Mucosa of descending colon (tissue), 3 donors: ENCODE data around the gene C1GALT1C1L. TPM values are rescaled to one million over a fixed set of nuclear protein-coding genes. Genes with fewer than 3 reads are reported as not detected.

Experiments used
- ATAC-seq: fragments of 200-7000 bp; cut with Tn5 transposase; one replicate; pipeline ENCODE4 v1.9.1; 2020; ENCODE audit warnings: mild to moderate bottlenecking, moderate library complexity
- DNase-seq, 3 donors: peaks; one replicate each; pipeline ENCODE4 v3.0.0-alpha.2; 2020
- H3K36me3 ChIP-seq: fragments of 200-600 bp; one replicate; pipeline ENCODE4 v1.8.0; 2021; ENCODE audit warnings: low read depth, mild to moderate bottlenecking
- H3K4me1 ChIP-seq: fragments of 200-600 bp; one replicate; pipeline ENCODE4 v1.8.0; 2021; ENCODE audit warnings: low read depth, mild to moderate bottlenecking
- H3K4me3 ChIP-seq: fragments of 200-600 bp; one replicate; pipeline ENCODE4 v1.8.0; 2021; ENCODE audit warnings: mild to moderate bottlenecking
- H3K9me3 ChIP-seq: fragments of 200-600 bp; one replicate; pipeline ENCODE4 v1.8.0; 2021; ENCODE audit warnings: mild to moderate bottlenecking
- intact Hi-C, 2 donors: fragments of 100-400 bp; cut with DNase I in 1 of 2; cut with micrococcal nuclease in 1 of 2; formaldehyde crosslinking; loops; one replicate each; pipeline versions ENCODE4 v1.11.0 to v1.11.1; 2022; cut with DNase I, micrococcal nuclease
- total RNA-seq, 3 donors: library from RNA; stranded (reverse); fragmentation: NEBNext Ultra II Directional in 2 of 3; extraction: Animal tissue kit (Norgen Biotek cat#: 25700) in 2 of 3; gene quantifications; one replicate each; pipeline versions ENCODE4 v1.2.1 to v1.2.4, GENCODE V29; 2021 to 2023
- TF ChIP-seq, protein P1 (sequence below): fragments of 200-600 bp; IDR thresholded peaks from one replicate; pipeline ENCODE4 v1.8.0; 2022; ENCODE audit warnings: antibody characterized with exemption, mild to moderate bottlenecking
- donor health status: DM: no; HTN: no; CAD: no; lungs with moderate emphysema.
- donor health status: DM: no; HTN: no; CAD: no.
- donor health status: DM: no; HTN: yes; CAD: no.

C1GALT1C1L gene
- total RNA-seq, 3 donors from 2014 or later = 0.67 to 1.4 TPM; not detected in 1

DNA sequence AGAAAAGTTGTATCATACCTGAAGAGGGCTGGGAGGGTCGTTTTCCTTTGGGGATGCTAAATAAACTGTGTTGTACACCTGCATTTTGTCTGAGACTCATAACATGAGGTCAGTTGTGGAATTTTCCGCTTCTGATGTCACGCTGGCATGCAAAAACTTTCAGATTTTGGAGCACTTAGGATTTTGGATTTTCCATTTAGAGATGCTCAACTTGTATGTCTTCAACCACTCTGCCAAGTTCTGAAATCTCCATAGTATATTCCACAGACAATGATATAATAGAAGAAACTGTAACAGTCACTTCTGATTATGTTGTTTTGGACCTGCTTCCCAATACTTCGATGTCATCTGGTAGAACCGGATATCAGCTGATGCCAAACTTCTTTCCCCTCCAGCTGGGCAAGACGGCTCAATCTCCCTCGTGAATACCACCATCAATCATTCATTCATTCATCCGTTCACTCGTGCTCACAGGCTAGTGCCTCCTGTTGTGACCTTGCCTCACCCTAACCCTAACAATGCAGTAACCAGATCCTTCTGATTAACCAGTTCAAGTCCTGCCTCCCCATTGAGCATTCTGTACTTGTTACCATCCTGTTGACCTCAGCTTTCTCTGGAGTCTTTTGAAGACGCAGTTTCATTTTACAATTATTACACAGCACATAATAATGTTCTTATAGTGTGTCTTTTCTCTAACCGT is 44.5 kb downstream of the C1GALT1C1L start:
- Histone ChIP-seq H3K4me3 (no peak overlapping the region), H3K36me3 (no peaks in the 10 kb centered on the region), H3K9me3 (no peaks in the 10 kb centered on the region), H3K4me1 (peaks cover 12% of the 10 kb centered on the region)
- TF ChIP-seq, protein P1, sequence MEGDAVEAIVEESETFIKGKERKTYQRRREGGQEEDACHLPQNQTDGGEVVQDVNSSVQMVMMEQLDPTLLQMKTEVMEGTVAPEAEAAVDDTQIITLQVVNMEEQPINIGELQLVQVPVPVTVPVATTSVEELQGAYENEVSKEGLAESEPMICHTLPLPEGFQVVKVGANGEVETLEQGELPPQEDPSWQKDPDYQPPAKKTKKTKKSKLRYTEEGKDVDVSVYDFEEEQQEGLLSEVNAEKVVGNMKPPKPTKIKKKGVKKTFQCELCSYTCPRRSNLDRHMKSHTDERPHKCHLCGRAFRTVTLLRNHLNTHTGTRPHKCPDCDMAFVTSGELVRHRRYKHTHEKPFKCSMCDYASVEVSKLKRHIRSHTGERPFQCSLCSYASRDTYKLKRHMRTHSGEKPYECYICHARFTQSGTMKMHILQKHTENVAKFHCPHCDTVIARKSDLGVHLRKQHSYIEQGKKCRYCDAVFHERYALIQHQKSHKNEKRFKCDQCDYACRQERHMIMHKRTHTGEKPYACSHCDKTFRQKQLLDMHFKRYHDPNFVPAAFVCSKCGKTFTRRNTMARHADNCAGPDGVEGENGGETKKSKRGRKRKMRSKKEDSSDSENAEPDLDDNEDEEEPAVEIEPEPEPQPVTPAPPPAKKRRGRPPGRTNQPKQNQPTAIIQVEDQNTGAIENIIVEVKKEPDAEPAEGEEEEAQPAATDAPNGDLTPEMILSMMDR = no peak
- ATAC-seq (no peak), DNase-seq (no peak)
- intact Hi-C loops = no loop called here

Other genes starting within 250 kb of the C1GALT1C1L start
- 10 to 100 TPM; 20.1 to 26.7 (median 25.3) TPM for gene THADA, start 80.4 kb downstream of the C1GALT1C1L start, total RNA-seq
- gene PLEKHH2, start 39.2 kb downstream of the C1GALT1C1L start, total RNA-seq = 10 to 100 TPM in 1 of 3 donors, 1 to 10 TPM in 2; 2.6 to 25.6 (median 4.1) TPM
- gene DYNC2LI1, start 97.6 kb upstream of the C1GALT1C1L start, total RNA-seq = 10 to 100 TPM; 15.3 to 19.0 (median 18.1) TPM
- gene ABCG5, start 162.4 kb upstream of the C1GALT1C1L start, total RNA-seq = under 1 TPM in 1 of 3 donors, not detected in 2; 0.22 TPM
- gene ABCG8, start 162.5 kb upstream of the C1GALT1C1L start, total RNA-seq = under 1 TPM; 0.06 to 0.87 (median 0.49) TPM